ENCODE results near the gene SCAI.
"Not testable (repeated sequence)": the region's sequence is repeated elsewhere in the genome, so short reads cannot be mapped to it uniquely, and the experiment has no call there.

SCAI gene

GRCh38 chr9:125137200-125137599, 6.1 kb downstream of the SCAI start:
- Mint-ChIP-seq H3K4me3 (no peak overlapping the region), H3K4me1 (ENCODE audit: low read depth) (peaks cover 28% of the 10 kb centered on the region), H3K36me3 (ENCODE audit: low read depth) (peaks cover 6% of the 10 kb centered on the region), H3K9me3 (no peaks in the 10 kb centered on the region), H3K27me3 (no peaks in the 10 kb centered on the region), H3K27ac (no peak overlapping the region)

- peaks cover 6% of the 10 kb centered on the region for H3K36me3 Mint-ChIP-seq (ENCODE audit: low read depth)
- H3K4me3 Mint-ChIP-seq, result no peak overlapping the region
- H3K4me1 Mint-ChIP-seq (ENCODE audit: low read depth), result peaks cover 27% of the 10 kb centered on the region
- H3K27me3 Mint-ChIP-seq, result no peaks in the 10 kb centered on the region
- no peaks in the 10 kb centered on the region for H3K9me3 Mint-ChIP-seq
- no peak overlapping the region for H3K27ac Mint-ChIP-seq
These were observed 8.4 kb downstream of the SCAI start for GRCh38 chr9:125134976-125135375.

- H3K9me3 Mint-ChIP-seq, result no peaks in the 10 kb centered on the region
- peak overlapping the region; percentile 74 for H3K27ac Mint-ChIP-seq
- H3K36me3 Mint-ChIP-seq (ENCODE audit: low read depth), result no peaks in the 10 kb centered on the region
- peaks cover 25% of the 10 kb centered on the region for H3K4me1 Mint-ChIP-seq (ENCODE audit: low read depth)
- no peaks in the 10 kb centered on the region for H3K27me3 Mint-ChIP-seq
- no peak overlapping the region for H3K4me3 Mint-ChIP-seq
These were observed 9.7 kb downstream of the SCAI start for GRCh38 chr9:125133403-125134329.

- Mint-ChIP-seq H3K27me3 (no peaks in the 10 kb centered on the region), H3K27ac (no peak overlapping the region), H3K4me1 (ENCODE audit: low read depth) (peaks cover 30% of the 10 kb centered on the region), H3K9me3 (no peaks in the 10 kb centered on the region), H3K4me3 (no peak overlapping the region), H3K36me3 (ENCODE audit: low read depth) (no peaks in the 10 kb centered on the region)
These were observed 11.6 kb downstream of the SCAI start for GRCh38 chr9:125131778-125132177.

DNA sequence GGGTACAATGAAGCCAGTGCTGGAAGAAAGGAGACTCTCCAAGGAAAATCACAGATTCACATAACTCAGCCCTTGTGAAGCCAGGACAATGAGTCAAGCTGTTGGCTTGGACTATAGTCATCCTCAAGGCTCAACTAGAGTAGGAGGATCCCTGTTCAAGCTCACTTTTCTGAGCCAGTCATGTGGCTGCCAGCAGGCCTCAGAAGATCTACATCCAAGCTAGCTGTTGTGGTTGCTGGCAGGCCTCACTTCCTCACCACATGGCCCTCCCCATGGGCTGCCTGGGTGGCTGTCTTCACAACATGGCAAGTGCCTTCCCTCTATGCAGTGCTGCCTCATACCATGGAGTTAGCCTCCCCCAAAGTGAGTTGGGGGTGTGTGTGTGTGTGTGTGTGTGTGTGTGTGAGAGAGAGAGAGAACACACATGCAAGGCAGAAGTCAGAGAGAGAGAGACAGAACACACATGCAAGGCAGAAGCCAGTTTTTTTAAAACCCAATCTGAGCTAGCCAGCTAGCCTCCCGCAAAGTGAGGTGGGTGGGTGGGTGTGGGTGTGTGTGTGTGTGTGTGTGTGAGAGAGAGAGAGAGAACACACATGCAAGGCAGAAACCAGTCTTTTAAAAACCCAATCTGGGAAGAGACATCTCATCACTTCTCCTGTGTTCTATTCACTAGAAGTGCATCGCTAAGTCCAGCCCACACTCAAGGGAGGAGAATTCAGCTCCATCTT, 17.1 kb downstream of the SCAI start:
- Mint-ChIP-seq H3K36me3 (ENCODE audit: low read depth) (peaks cover 6% of the 10 kb centered on the region), H3K4me3 (peak overlapping the region; percentile 59), H3K4me1 (ENCODE audit: low read depth) (peaks cover 28% of the 10 kb centered on the region), H3K9me3 (no peaks in the 10 kb centered on the region), H3K27ac (peak overlapping the region; percentile 96), H3K27me3 (no peaks in the 10 kb centered on the region)

DNA sequence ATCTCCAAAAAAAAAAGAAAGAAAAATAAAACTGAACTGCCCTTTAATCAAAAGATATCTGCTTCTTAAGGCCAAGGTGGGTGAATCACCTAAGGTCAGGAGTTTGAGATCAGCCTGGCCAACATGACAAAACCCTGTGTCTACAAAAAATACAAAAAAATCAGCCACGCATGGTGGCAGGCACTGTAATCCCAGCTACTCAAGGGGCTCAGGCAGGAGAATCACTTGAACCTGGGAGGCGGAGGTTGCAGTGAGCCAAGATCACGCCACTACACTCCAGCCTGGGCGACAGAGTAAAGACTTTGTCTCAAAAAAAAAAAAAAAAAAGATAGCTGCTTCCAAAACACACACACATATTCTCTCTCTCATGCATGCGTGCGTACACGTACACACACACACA, 17.8 kb downstream of the SCAI start:
- H3K27me3 Mint-ChIP-seq, result no peaks in the 10 kb centered on the region
- peaks cover 6% of the 10 kb centered on the region for H3K36me3 Mint-ChIP-seq (ENCODE audit: low read depth)
- peaks cover 35% of the 10 kb centered on the region for H3K4me1 Mint-ChIP-seq (ENCODE audit: low read depth)
- H3K4me3 Mint-ChIP-seq, result peak overlapping the region; percentile 59
- peak overlapping the region; percentile 96 for H3K27ac Mint-ChIP-seq
- H3K9me3 Mint-ChIP-seq, result no peaks in the 10 kb centered on the region

- peaks cover 11% of the 10 kb centered on the region for H3K36me3 Mint-ChIP-seq (ENCODE audit: low read depth)
- no peaks in the 10 kb centered on the region for H3K9me3 Mint-ChIP-seq
- no peaks in the 10 kb centered on the region for H3K27me3 Mint-ChIP-seq
- H3K4me1 Mint-ChIP-seq (ENCODE audit: low read depth), result peaks cover 37% of the 10 kb centered on the region
- no peak overlapping the region for H3K4me3 Mint-ChIP-seq
- H3K27ac Mint-ChIP-seq, result no peak overlapping the region
These were observed 22.2 kb downstream of the SCAI start for GRCh38 chr9:125121146-125121545.

DNA sequence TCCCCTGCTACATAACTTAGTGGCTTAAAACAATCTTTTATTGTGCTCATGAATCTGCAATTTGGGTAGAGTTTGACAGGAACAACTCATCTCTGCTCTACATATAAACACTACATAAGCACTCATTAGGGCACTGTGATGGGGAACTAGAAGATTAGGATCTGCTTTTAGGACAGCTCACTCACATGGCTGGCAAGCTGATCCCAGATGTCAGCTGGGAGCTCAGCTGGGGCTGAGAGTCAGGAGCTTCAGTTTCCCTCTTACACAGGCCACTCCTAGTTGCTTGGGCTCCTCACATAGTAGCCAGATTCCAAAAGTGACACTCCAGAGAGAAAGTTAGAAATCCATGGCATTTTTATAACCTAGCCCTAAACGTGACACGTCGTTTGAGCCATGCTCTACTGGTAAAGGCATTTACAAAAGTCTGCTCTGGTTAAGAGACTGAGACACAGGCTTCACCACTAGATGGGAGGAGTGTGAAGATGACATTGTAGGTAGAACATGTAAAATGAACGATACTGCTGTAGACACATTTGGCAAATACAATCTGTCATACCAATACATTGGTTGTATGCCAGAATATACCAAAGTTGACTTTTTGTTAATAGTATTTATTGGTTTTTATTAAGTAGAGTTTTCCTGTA, 23.6 kb downstream of the SCAI start:
- peaks cover 11% of the 10 kb centered on the region for H3K36me3 Mint-ChIP-seq (ENCODE audit: low read depth)
- H3K4me3 Mint-ChIP-seq, result no peak overlapping the region
- no peaks in the 10 kb centered on the region for H3K9me3 Mint-ChIP-seq
- no peaks in the 10 kb centered on the region for H3K27me3 Mint-ChIP-seq
- H3K4me1 Mint-ChIP-seq (ENCODE audit: low read depth), result peaks cover 26% of the 10 kb centered on the region
- H3K27ac Mint-ChIP-seq, result no peak overlapping the region

- H3K27me3 Mint-ChIP-seq; H3K4me3 Mint-ChIP-seq; H3K27ac Mint-ChIP-seq; H3K36me3 Mint-ChIP-seq (ENCODE audit: low read depth); H3K9me3 Mint-ChIP-seq: not testable (repeated sequence)
- H3K4me1 Mint-ChIP-seq (ENCODE audit: low read depth), result peaks cover 24% of the 10 kb centered on the region
These were observed 24.6 kb downstream of the SCAI start for GRCh38 chr9:125118696-125119095.

GRCh38 chr9:125114503-125114902, 28.8 kb downstream of the SCAI start:
- H3K27ac Mint-ChIP-seq; H3K27me3 Mint-ChIP-seq; H3K4me3 Mint-ChIP-seq; H3K4me1 Mint-ChIP-seq (ENCODE audit: low read depth): not testable (repeated sequence)
- H3K36me3 Mint-ChIP-seq (ENCODE audit: low read depth), result peaks cover 27% of the 10 kb centered on the region
- peaks cover 17% of the 10 kb centered on the region for H3K9me3 Mint-ChIP-seq

- Mint-ChIP-seq H3K9me3 (peaks cover 17% of the 10 kb centered on the region), H3K27me3 (no peaks in the 10 kb centered on the region), H3K36me3 (ENCODE audit: low read depth) (peaks cover 22% of the 10 kb centered on the region), H3K4me1 (ENCODE audit: low read depth) (no peaks in the 10 kb centered on the region), H3K27ac (no peak overlapping the region), H3K4me3 (no peak overlapping the region)
These were observed 32.9 kb downstream of the SCAI start for GRCh38 chr9:125110464-125110863.

DNA sequence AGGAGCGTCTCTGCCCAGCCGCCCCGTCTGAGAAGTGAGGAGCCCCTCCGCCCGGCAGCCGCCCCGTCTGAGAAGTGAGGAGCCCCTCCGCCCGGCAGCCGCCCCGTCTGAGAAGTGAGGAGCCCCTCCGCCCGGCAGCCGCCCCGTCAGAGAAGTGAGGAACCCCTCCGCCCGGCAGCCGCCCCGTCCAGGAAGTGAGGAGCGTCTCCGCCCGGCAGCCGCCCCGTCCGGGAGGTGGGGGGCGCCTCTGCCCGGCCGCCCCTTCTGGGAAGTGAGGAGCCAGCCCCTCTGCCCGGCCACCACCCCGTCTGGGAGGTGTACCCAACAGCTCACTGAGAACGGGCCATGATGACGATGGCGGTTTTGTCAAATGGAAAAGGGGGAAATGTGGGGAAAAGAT, 34.8 kb downstream of the SCAI start:
- H3K4me3 Mint-ChIP-seq; H3K27me3 Mint-ChIP-seq; H3K27ac Mint-ChIP-seq; H3K4me1 Mint-ChIP-seq (ENCODE audit: low read depth): not testable (repeated sequence)
- H3K36me3 Mint-ChIP-seq (ENCODE audit: low read depth), result peaks cover 22% of the 10 kb centered on the region
- H3K9me3 Mint-ChIP-seq, result peaks cover 17% of the 10 kb centered on the region

- Mint-ChIP-seq H3K36me3 (ENCODE audit: low read depth) (peaks cover 7% of the 10 kb centered on the region), H3K4me1 (ENCODE audit: low read depth) (no peaks in the 10 kb centered on the region), H3K27ac (no peak overlapping the region), H3K4me3 (no peak overlapping the region), H3K27me3 (no peaks in the 10 kb centered on the region), H3K9me3 (peaks cover under 1% of the 10 kb centered on the region)
These were observed 36.9 kb downstream of the SCAI start for GRCh38 chr9:125106285-125106893.

DNA sequence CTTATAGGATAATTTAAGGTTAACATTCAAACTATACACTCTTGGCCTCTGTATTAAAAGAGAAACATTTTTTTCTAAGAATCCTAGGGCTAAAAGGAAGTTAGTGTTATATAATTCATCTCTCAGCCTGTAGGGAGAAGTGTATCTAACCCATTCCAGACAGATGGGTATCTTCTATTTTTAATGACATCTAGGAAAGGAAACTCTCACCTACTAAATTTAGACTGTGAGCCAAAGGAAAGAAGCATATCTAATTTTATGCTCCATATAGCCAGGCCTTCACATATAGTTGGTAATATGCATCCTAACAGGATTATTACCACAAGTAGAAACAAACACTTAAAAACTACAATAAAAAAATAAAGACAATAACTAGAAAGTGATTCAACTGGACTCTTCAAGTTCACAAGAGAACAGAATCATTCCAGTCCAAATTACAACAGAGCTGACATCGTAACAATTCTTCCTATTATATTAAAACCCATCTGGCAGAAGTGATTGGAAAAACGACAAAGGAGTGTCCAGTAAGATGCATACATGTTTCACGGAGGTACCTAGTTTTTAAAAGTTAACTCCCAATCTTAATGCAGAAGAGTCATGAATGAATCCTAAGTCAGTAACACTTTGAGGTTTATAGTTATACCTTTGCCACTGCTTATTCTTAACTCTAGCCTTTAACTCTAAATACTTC, 39.4 kb downstream of the SCAI start:
- H3K4me3 Mint-ChIP-seq, result no peak overlapping the region
- H3K27me3 Mint-ChIP-seq, result no peaks in the 10 kb centered on the region
- H3K27ac Mint-ChIP-seq, result no peak overlapping the region
- H3K4me1 Mint-ChIP-seq (ENCODE audit: low read depth), result no peaks in the 10 kb centered on the region
- no peaks in the 10 kb centered on the region for H3K9me3 Mint-ChIP-seq
- H3K36me3 Mint-ChIP-seq (ENCODE audit: low read depth), result no peaks in the 10 kb centered on the region

Data from stimulated activated naive CD8-positive, alpha-beta T cell treated with anti-CD3 and anti-CD28 coated beads, Interleukin-15, Interleukin-2, amounts not matched to agents 100 ng/mL and 50 ng/mL, for 24 hours (primary cell).